Measurements from ENCODE around the gene SOX5. TPM values are rescaled to one million over a fixed set of nuclear protein-coding genes. Genes with fewer than 3 reads are reported as not detected.
A peak's percentile ranks its signal among the peaks of the same experiment; 100 is the strongest.

Gene SOX5
- total and polyA plus RNA-seq, 2 of the 8 experiments (the other 6 are each of a cell fraction or from before 2014, with no cell fraction given), result 2.2 to 2.6 TPM

DNA sequence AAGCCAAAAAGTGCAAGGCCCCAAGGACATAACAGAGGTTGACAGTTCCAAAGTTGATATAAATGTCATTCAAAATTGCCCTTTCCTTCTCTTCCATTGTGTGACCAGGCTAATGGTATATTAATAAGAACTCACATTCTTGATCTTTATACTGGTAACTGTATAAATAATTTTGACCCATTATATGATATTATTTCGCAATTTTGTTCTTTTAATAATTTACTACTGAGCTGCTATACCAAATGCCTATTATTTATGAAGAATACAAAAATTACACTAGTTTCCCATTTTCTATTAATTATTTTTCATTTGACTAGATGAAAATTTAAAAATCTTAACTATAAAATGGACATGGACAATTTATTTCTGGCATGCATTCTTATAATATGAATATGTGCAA lies 370.2 kb downstream of the SOX5 start:
- Histone ChIP-seq H3K14ac (ENCODE audit: insufficient read length) (no peak overlapping the region), H3K4me1 (replicated peaks in 1 of 4; ENCODE audit: control insufficient read depth in 3 of 4, insufficient read depth in 4 of 4, low read length in 3 of 4) (peaks cover 0 to 6% (median 2%) of the 10 kb centered on the region in 4 experiments; a peak in 2 of 7 replicates), H3K4ac (replicated peaks; ENCODE audit: insufficient read length, low read depth, low read length) (no peak overlapping the region), H2AK5ac (ENCODE audit: low read depth, low read length) (no peak overlapping the region), H3K27ac (ENCODE audit: low read depth, low read length) (no peak overlapping the region), H3K4me3 (ENCODE audit: extremely low read depth in 1 of 4, insufficient read depth in 2 of 4, low read depth in 3 of 4, low read length in 4 of 4) (no peak overlapping the region), H3K56ac (replicated peaks; ENCODE audit: insufficient read length, low read depth, low read length) (no peak overlapping the region), H3K36me3 (ENCODE audit: control insufficient read depth in 2 of 4, insufficient read depth in 4 of 4, low read length in 3 of 4) (no peaks in the 10 kb centered on the region), H3K79me1 (ENCODE audit: low read depth, low read length) (no peaks in the 10 kb centered on the region), H3K23me2 (ENCODE audit: low read depth, low read length) (no peaks in the 10 kb centered on the region), H4K20me1 (replicated peaks in 1 of 2; ENCODE audit: control insufficient read depth in 1 of 2, insufficient read depth in 2 of 2, low read length in 2 of 2) (no peaks in the 10 kb centered on the region), H2BK5ac (ENCODE audit: low read depth, low read length) (no peak overlapping the region), H3K9ac (replicated peaks in 1 of 4; ENCODE audit: extremely low read depth in 1 of 4, low read depth in 3 of 4, low read length in 3 of 4) (no peak overlapping the region), H3K18ac (ENCODE audit: extremely low read depth, low read length) (no peak overlapping the region), H2BK120ac (replicated peaks; ENCODE audit: low read depth, low read length) (no peak overlapping the region), H4K5ac (ENCODE audit: insufficient read length, low read depth, low read length) (no peak overlapping the region), H4K8ac (ENCODE audit: extremely low read depth, insufficient read depth, low read length) (no peak overlapping the region), H2BK15ac (ENCODE audit: low read length) (no peak overlapping the region), H3K79me2 (ENCODE audit: control insufficient read depth in 1 of 2, insufficient read depth in 2 of 2, low read length in 2 of 2) (no peaks in the 10 kb centered on the region), H3K23ac (ENCODE audit: insufficient read length) (no peak overlapping the region), H2AFZ (ENCODE audit: low read length) (no peak overlapping the region), H3K27me3 (replicated peaks in 1 of 4; ENCODE audit: control insufficient read depth in 3 of 4, extremely low read depth in 1 of 4, insufficient read depth in 3 of 4, low read length in 3 of 4) (no peaks in the 10 kb centered on the region), H4K91ac (replicated peaks; ENCODE audit: insufficient read length, low read length) (no peak overlapping the region), H2BK12ac (ENCODE audit: low read depth, low read length) (no peak overlapping the region), H2BK20ac (ENCODE audit: low read length) (no peak overlapping the region), H3K4me2 (ENCODE audit: insufficient read depth in 1 of 2, low read depth in 2 of 2, low read length in 2 of 2) (no peak overlapping the region), H3K9me3 (ENCODE audit: insufficient read depth in 2 of 2, low read depth in 1 of 2, low read length in 1 of 2) (no peaks in the 10 kb centered on the region)
- 100% methylated on average over 1 of the region's 1 CpG; no CpG with 5 or more reads in 1 of the 2 experiments for WGBS, 2 experiments (ENCODE audit: extremely low coverage in 1 of 2, insufficient coverage in 1 of 2, insufficient read length in 1 of 2, insufficient replicate concordance in 2 of 2, low coverage in 1 of 2, low lambda C conversion rate in 2 of 2, missing lambda C conversion rate in 1 of 2)
- FAIRE-seq, result no peak
- TF ChIP-seq TBP (IDR thresholded peaks at IDR 0.05; ENCODE audit: low read depth, low read length) (no peak), EZH2 (IDR thresholded peaks at IDR 0.05; ENCODE audit: low read depth, low read length, severe bottlenecking) (no peak), CTBP2 (IDR thresholded peaks at IDR 0.05; ENCODE audit: borderline replicate concordance, insufficient read depth, insufficient read length, low read length) (no peak), PHF8 (conservative IDR thresholded peaks at IDR 0.05; ENCODE audit: low read depth, low read length) (no peak), CBX8 (IDR thresholded peaks at IDR 0.05; ENCODE audit: borderline replicate concordance, low read depth, low read length) (no peak), RXRA (IDR thresholded peaks at IDR 0.05; ENCODE audit: insufficient read depth, low read depth, low read length) (no peak), CEBPB (IDR thresholded peaks at IDR 0.05; ENCODE audit: low read depth, low read length) (peak; percentile 23; the same call in 1 of the 2 replicates), GTF2F1 (IDR thresholded peaks at IDR 0.05; ENCODE audit: borderline replicate concordance, low read depth, low read length) (no peak)
- CTCF ChIA-PET (ENCODE audit: partially characterized antibody), result no interaction called here
- DNase-seq (ENCODE audit: low read depth in 1 of 2, low spot score in 2 of 2), result no peak
- POLR2A ChIA-PET (ENCODE audit: partially characterized antibody), result interaction anchor here (0.7 kb wide), 1 partner anchor 1809 kb away, joined by 3 read pairs; no protein-coding TSS in a partner anchor
